CD14-positive monocyte (primary cell): Measurements from ENCODE around the gene MACF1. TPM values are rescaled to one million over a fixed set of nuclear protein-coding genes. Genes with fewer than 3 reads are reported as not detected.

Experiments
- DNase-seq, 3 donors: peaks; one replicate each; pipeline ENCODE4 v3.0.0-alpha.2; 2011 to 2022
- H2AFZ ChIP-seq: 2 replicates; pipeline ENCODE4 v1.6.0; 2012; ENCODE audit warnings: mild to moderate bottlenecking, low read depth, low read length, inconsistent platforms; ENCODE audit not compliant: insufficient read depth, poor library complexity, severe bottlenecking
- H3K27ac ChIP-seq, 2 donors: 1 replicate in 1 of 2; 2 replicates in 1 of 2; pipeline ENCODE4 v1.5.1; 2012 to 2013; ENCODE audit warnings: low read length in 2 of 2, control low read depth in 1 of 2, inconsistent platforms in 1 of 2, low read depth in 1 of 2, mild to moderate bottlenecking in 1 of 2
- H3K27me3 ChIP-seq, 2 donors: one replicate each; pipeline versions ENCODE4 v1.6.0 to v1.6.1; 2011 to 2013; ENCODE audit warnings: low read length in 2 of 2; ENCODE audit not compliant: control insufficient read depth in 2 of 2, insufficient read depth in 2 of 2
- H3K36me3 ChIP-seq, 2 donors: replicated peaks in 1 of 2; 1 replicate in 1 of 2; 2 replicates in 1 of 2; pipeline versions ENCODE4 v1.5.1 to v1.6.1; 2012 to 2013; ENCODE audit warnings: low read length in 2 of 2, control low read depth in 1 of 2, inconsistent platforms in 1 of 2, mild to moderate bottlenecking in 1 of 2; ENCODE audit not compliant: insufficient read depth in 2 of 2, control insufficient read depth in 1 of 2
- H3K4me1 ChIP-seq, 2 donors: 1 replicate in 1 of 2; 2 replicates in 1 of 2; pipeline versions ENCODE4 v1.5.1 to v1.6.1; 2012 to 2013; ENCODE audit warnings: low read length in 2 of 2, control low read depth in 1 of 2, inconsistent platforms in 1 of 2, mild to moderate bottlenecking in 1 of 2, moderate library complexity in 1 of 2; ENCODE audit not compliant: insufficient read depth in 2 of 2, control insufficient read depth in 1 of 2
- H3K4me2 ChIP-seq: replicated peaks from 2 replicates; pipeline ENCODE3; 2012; ENCODE audit warnings: low read length, moderate library complexity, mild to moderate bottlenecking; ENCODE audit not compliant: poor library complexity, severe bottlenecking; ENCODE audit errors: extremely low read depth
- H3K4me3 ChIP-seq, 3 experiments: fragments of 200-600 bp in 1 of 3; sonication (generic) in 1 of 3; replicated peaks in 1 of 3; 1 replicate in 2 of 3; 2 replicates in 1 of 3; pipeline ENCODE4 v1.5.1; 2011 to 2013; ENCODE audit warnings: low read length in 3 of 3, mild to moderate bottlenecking in 3 of 3, control low read depth in 2 of 3, low read depth in 2 of 3, inconsistent platforms in 1 of 3, moderate library complexity in 1 of 3
- H3K79me2 ChIP-seq: 2 replicates; pipeline ENCODE4 v1.6.0; 2012; ENCODE audit warnings: mild to moderate bottlenecking, control low read depth, inconsistent platforms, low read length, moderate library complexity; ENCODE audit not compliant: insufficient read depth
- H3K9ac ChIP-seq: 2 replicates; pipeline ENCODE4 v1.6.0; 2017; ENCODE audit warnings: low read length, mild to moderate bottlenecking; ENCODE audit not compliant: insufficient read depth, poor library complexity, severe bottlenecking
- H3K9me3 ChIP-seq, 2 donors: replicated peaks in 1 of 2; 1 replicate in 1 of 2; 2 replicates in 1 of 2; pipeline versions ENCODE4 v1.5.1 to v1.6.1; 2012 to 2013; ENCODE audit warnings: low read length in 2 of 2, control low read depth in 1 of 2; ENCODE audit not compliant: control insufficient read depth in 1 of 2, insufficient read depth in 1 of 2
- H4K20me1 ChIP-seq: 2 replicates; pipeline ENCODE4 v1.6.0; 2012; ENCODE audit warnings: mild to moderate bottlenecking, low read length, control low read depth, moderate library complexity; ENCODE audit not compliant: insufficient read depth
- H3K27ac Mint-ChIP-seq, 7 donors: one replicate each; pipeline ENCODE4 v1.8.0; 2020; ENCODE audit warnings: mild to moderate bottlenecking in 7 of 7, mixed read lengths in 7 of 7, moderate library complexity in 6 of 7, inconsistent platforms in 2 of 7
- H3K27me3 Mint-ChIP-seq, 3 donors: one replicate each; pipeline ENCODE4 v1.8.0; 2021 to 2022; ENCODE audit warnings: low read depth in 3 of 3, mild to moderate bottlenecking in 3 of 3, mixed read lengths in 3 of 3, moderate library complexity in 3 of 3, inconsistent platforms in 1 of 3
- H3K36me3 Mint-ChIP-seq, 2 donors: one replicate each; pipeline ENCODE4 v1.8.0; 2020; ENCODE audit warnings: mixed read lengths in 2 of 2, inconsistent platforms in 1 of 2, mild to moderate bottlenecking in 1 of 2
- H3K4me1 Mint-ChIP-seq: one replicate; pipeline ENCODE4 v1.8.0; 2020; ENCODE audit warnings: mild to moderate bottlenecking, mixed read lengths
- H3K4me3 Mint-ChIP-seq, 2 donors: one replicate each; pipeline ENCODE4 v1.8.0; 2020; ENCODE audit warnings: mild to moderate bottlenecking in 2 of 2, mixed read lengths in 2 of 2, moderate library complexity in 1 of 2
- H3K9me3 Mint-ChIP-seq, 7 donors: one replicate each; pipeline ENCODE4 v1.8.0; 2020 to 2022; ENCODE audit warnings: mixed read lengths in 7 of 7, mild to moderate bottlenecking in 6 of 7, moderate library complexity in 6 of 7, inconsistent platforms in 2 of 7
- CTCF ChIP-seq: fragments of 200-600 bp; IDR thresholded peaks from one replicate; pipeline ENCODE4 v1.8.0; 2022; ENCODE audit warnings: antibody characterized with exemption, mild to moderate bottlenecking
- WGBS: methylation state at CpG from one replicate; pipeline ENCODE4 v1.1.5; 2013; ENCODE audit warnings: missing lambda C conversion rate; ENCODE audit not compliant: insufficient coverage; 5-methylcytosine and 5-hydroxymethylcytosine counted together
- intact Hi-C, 2 donors: fragments of 100-400 bp; cut with micrococcal nuclease; formaldehyde crosslinking; loops; one replicate each; pipeline versions ENCODE4 v1.15.0 to v1.15.1; 2023
- polyA plus RNA-seq, 3 donors: library from polyadenylated mRNA; depleted of rRNA in 1 of 3; unstranded in 2 of 3; stranded (reverse) in 1 of 3; fragments of 300-500 nt in 2 of 3; fragments of >200 nt in 1 of 3; fragmentation: Illumina TruSeq in 2 of 3; gene quantifications; 1 replicate in 2 of 3; 2 replicates in 1 of 3; pipeline ENCODE4 v1.2.3, GENCODE V29; 2012 to 2021

MACF1 gene
- polyA plus RNA-seq, 3 donors = 3.4 to 36.8 (median 4.5) TPM

GRCh38 chr1:39485046-39485803 lies 280.7 kb downstream of the MACF1 start:
- peaks cover 4 to 9% of the 10 kb centered on the region in 2 donors for H3K27me3 ChIP-seq
- Mint-ChIP-seq H3K9me3 (peaks cover 0 to 2% (median 0%) of the 10 kb centered on the region in 7 donors), H3K4me3 (no peak overlapping the region), H3K27me3 (peaks cover 8 to 10% (median 10%) of the 10 kb centered on the region in 3 donors), H3K27ac (peak overlapping the region in 4 of 7 donors; percentile 35 to 68 (median 36)), H3K4me1 (peaks cover 12% of the 10 kb centered on the region), H3K36me3 (peaks cover 56 to 71% of the 10 kb centered on the region in 2 donors)
- no peaks in the 10 kb centered on the region for H3K79me2 ChIP-seq
- H3K9me3 ChIP-seq = peaks cover 0 to 3% of the 10 kb centered on the region in 2 donors
- intact Hi-C loops = loop anchor here (10.0 kb wide), 2 partner anchors 50 to 90 kb away; partner anchors contain the start of gene PABPC4 (in 1 of the 2)
- H4K20me1 ChIP-seq = peaks cover 11% of the 10 kb centered on the region
- no peak for TF ChIP-seq CTCF
- no peak overlapping the region for H2AFZ ChIP-seq
- no peak overlapping the region for H3K9ac ChIP-seq
- no peak overlapping the region for H3K4me3 ChIP-seq
- WGBS = 93% methylated on average over 9 of the region's 14 CpGs
- H3K36me3 ChIP-seq = peaks cover 62 to 79% of the 10 kb centered on the region in 2 donors
- no peak overlapping the region for H3K4me2 ChIP-seq
- H3K4me1 ChIP-seq = peaks cover 8 to 13% of the 10 kb centered on the region in 2 donors
- H3K27ac ChIP-seq = no peak overlapping the region
- no peak for DNase-seq

- peaks cover 11% of the 10 kb centered on the region for H4K20me1 ChIP-seq
- Mint-ChIP-seq H3K27me3 (peaks cover 24 to 34% (median 28%) of the 10 kb centered on the region in 3 donors), H3K27ac (no peak overlapping the region), H3K9me3 (peaks cover 0 to 10% (median 2%) of the 10 kb centered on the region in 7 donors), H3K4me1 (peaks cover 20% of the 10 kb centered on the region), H3K4me3 (no peak overlapping the region), H3K36me3 (peaks cover 37 to 43% of the 10 kb centered on the region in 2 donors)
- TF ChIP-seq CTCF = no peak
- WGBS = no CpG with 5 or more reads among the region's 5 CpGs
- intact Hi-C loops = loop anchor here (10.0 kb wide), 2 partner anchors 47 to 87 kb away; partner anchors contain the start of gene PABPC4 (in 1 of the 2)
- H3K4me3 ChIP-seq = no peak overlapping the region
- no peak overlapping the region for H3K27ac ChIP-seq
- no peak overlapping the region for H3K9ac ChIP-seq
- peaks cover 0 to 12% of the 10 kb centered on the region in 2 donors for H3K9me3 ChIP-seq
- no peak overlapping the region for H2AFZ ChIP-seq
- DNase-seq = peak in 1 of 3 donors; percentile 4
- peaks cover 18 to 26% of the 10 kb centered on the region in 2 donors for H3K27me3 ChIP-seq
- H3K36me3 ChIP-seq = peaks cover 39 to 50% of the 10 kb centered on the region in 2 donors
- H3K4me2 ChIP-seq = no peak overlapping the region
- no peaks in the 10 kb centered on the region for H3K79me2 ChIP-seq
- peaks cover 15 to 18% of the 10 kb centered on the region in 2 donors for H3K4me1 ChIP-seq
These were observed 283.6 kb downstream of the MACF1 start for GRCh38 chr1:39488012-39488545.
